HCT116 (cell line): ENCODE results near the gene TFF2.

ENCODE experiments used
- EGR1 ChIP-seq: IDR thresholded peaks from 2 replicates; pipeline ENCODE4 v1.6.1; 2012; ENCODE audit warnings: low read depth
- JUND ChIP-seq: IDR thresholded peaks from 2 replicates; pipeline ENCODE4 v1.6.1; 2012
- POLR2A ChIP-seq: IDR thresholded peaks from 2 replicates; pipeline ENCODE4 v1.7.0; 2011; ENCODE audit warnings: borderline replicate concordance; ENCODE audit not compliant: insufficient read depth, insufficient read length; ENCODE audit errors: extremely low read depth
- YY1 ChIP-seq: IDR thresholded peaks from 2 replicates; pipeline ENCODE4 v1.6.1; 2011; ENCODE audit warnings: low read length, low read depth, moderate library complexity, mild to moderate bottlenecking; ENCODE audit not compliant: insufficient replicate concordance; ENCODE audit errors: extremely low read depth
- TF ChIP-seq, protein P1 (sequence below): IDR thresholded peaks from 2 replicates; pipeline ENCODE4 v1.6.1; 2012; ENCODE audit warnings: low read depth
- TF ChIP-seq, protein P2 (sequence below): IDR thresholded peaks from 2 replicates; pipeline ENCODE4 v1.6.1; 2012
- TF ChIP-seq, protein P3 (sequence below), 3 experiments: fragments of 200-600 bp in 1 of 3; sonication (generic) in 1 of 3; IDR thresholded peaks in 2 of 3; conservative IDR thresholded peaks in 1 of 3; 2 replicates each; pipeline ENCODE4 v1.5.1; 2012 to 2017; ENCODE audit warnings: low read depth in 2 of 3, low read length in 2 of 3, antibody characterized with exemption in 1 of 3, borderline replicate concordance in 1 of 3, control low read depth in 1 of 3, mild to moderate bottlenecking in 1 of 3, mixed read lengths in 1 of 3, mixed run types in 1 of 3, moderate library complexity in 1 of 3; ENCODE audit not compliant: insufficient read depth in 1 of 3

DNA sequence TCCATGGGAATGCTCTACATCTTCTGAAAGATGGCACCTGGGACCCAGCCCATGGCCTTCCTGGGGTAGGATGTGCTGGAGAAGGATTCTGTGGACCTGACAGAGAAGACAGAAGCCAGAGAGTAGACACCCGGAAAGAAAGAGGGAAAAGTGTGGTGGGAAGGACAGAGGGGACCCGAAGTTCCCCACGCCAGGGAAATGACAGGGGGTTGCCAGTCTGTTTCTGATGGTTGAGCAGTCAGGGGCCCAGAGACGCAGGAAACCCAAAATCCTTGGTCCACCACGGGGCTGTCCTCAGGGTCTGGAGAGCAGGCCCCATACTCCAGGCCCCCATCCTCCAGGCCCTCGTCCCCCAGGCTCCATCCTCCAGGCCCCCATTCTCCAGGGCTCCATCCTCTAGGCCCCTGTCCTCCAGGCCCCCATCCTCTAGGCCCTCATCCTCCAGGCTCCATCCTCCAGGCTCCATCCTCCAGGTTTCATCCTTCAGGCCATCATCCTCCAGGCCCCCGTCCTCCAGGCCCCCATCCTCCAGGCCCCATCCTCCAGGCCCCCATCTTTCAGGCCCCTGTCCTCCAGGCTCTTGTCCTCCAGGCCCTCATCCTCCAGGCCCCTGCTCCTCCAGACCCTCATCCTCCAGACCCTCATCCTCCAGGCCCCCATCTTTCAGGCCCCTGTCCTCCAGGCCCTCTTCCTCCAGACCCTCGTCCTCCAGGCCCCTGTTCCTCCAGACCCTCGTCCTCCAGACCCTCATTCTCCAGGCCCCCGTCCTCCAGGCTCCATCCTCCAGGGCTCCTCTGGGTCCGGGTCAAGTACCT is 1.0 kb upstream of the TFF2 start:
- TF ChIP-seq JUND (no peak), YY1 (no peak), EGR1 (no peak), POLR2A (no peak)
- TF ChIP-seq, protein P1, sequence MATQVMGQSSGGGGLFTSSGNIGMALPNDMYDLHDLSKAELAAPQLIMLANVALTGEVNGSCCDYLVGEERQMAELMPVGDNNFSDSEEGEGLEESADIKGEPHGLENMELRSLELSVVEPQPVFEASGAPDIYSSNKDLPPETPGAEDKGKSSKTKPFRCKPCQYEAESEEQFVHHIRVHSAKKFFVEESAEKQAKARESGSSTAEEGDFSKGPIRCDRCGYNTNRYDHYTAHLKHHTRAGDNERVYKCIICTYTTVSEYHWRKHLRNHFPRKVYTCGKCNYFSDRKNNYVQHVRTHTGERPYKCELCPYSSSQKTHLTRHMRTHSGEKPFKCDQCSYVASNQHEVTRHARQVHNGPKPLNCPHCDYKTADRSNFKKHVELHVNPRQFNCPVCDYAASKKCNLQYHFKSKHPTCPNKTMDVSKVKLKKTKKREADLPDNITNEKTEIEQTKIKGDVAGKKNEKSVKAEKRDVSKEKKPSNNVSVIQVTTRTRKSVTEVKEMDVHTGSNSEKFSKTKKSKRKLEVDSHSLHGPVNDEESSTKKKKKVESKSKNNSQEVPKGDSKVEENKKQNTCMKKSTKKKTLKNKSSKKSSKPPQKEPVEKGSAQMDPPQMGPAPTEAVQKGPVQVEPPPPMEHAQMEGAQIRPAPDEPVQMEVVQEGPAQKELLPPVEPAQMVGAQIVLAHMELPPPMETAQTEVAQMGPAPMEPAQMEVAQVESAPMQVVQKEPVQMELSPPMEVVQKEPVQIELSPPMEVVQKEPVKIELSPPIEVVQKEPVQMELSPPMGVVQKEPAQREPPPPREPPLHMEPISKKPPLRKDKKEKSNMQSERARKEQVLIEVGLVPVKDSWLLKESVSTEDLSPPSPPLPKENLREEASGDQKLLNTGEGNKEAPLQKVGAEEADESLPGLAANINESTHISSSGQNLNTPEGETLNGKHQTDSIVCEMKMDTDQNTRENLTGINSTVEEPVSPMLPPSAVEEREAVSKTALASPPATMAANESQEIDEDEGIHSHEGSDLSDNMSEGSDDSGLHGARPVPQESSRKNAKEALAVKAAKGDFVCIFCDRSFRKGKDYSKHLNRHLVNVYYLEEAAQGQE, result no peak
- TF ChIP-seq, protein P2, sequence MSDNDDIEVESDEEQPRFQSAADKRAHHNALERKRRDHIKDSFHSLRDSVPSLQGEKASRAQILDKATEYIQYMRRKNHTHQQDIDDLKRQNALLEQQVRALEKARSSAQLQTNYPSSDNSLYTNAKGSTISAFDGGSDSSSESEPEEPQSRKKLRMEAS, result no peak
- TF ChIP-seq, protein P3, sequence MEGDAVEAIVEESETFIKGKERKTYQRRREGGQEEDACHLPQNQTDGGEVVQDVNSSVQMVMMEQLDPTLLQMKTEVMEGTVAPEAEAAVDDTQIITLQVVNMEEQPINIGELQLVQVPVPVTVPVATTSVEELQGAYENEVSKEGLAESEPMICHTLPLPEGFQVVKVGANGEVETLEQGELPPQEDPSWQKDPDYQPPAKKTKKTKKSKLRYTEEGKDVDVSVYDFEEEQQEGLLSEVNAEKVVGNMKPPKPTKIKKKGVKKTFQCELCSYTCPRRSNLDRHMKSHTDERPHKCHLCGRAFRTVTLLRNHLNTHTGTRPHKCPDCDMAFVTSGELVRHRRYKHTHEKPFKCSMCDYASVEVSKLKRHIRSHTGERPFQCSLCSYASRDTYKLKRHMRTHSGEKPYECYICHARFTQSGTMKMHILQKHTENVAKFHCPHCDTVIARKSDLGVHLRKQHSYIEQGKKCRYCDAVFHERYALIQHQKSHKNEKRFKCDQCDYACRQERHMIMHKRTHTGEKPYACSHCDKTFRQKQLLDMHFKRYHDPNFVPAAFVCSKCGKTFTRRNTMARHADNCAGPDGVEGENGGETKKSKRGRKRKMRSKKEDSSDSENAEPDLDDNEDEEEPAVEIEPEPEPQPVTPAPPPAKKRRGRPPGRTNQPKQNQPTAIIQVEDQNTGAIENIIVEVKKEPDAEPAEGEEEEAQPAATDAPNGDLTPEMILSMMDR (IDR thresholded peaks at IDR 0.05 in 2 of 3, conservative IDR thresholded peaks at IDR 0.05 in 1 of 3; ENCODE audit: borderline replicate concordance in 1 of 3, insufficient read depth in 1 of 3, low read depth in 2 of 3, low read length in 2 of 3), result no peak
